ENCODE data around the gene TMPRSS9.
"Not testable (repeated sequence)": the region's sequence is repeated elsewhere in the genome, so short reads cannot be mapped to it uniquely, and the experiment has no call there.

Gene TMPRSS9

GRCh38 chr19:2362970-2363300 lies 2.9 kb downstream of the TMPRSS9 start:
- DNase-seq = no peak

- DNase-seq = no peak
Observed at GRCh38 chr19:2363419-2363818, 3.4 kb downstream of the TMPRSS9 start.

- DNase-seq = no peak
Observed at GRCh38 chr19:2365201-2365970, 5.3 kb downstream of the TMPRSS9 start.

GRCh38 chr19:2371656-2372055 lies 11.6 kb downstream of the TMPRSS9 start:
- DNase-seq = no peak

GRCh38 chr19:2372076-2372612 lies 12.1 kb downstream of the TMPRSS9 start:
- DNase-seq = no peak

- DNase-seq = no peak
Observed at GRCh38 chr19:2374808-2375207, 14.7 kb downstream of the TMPRSS9 start.

GRCh38 chr19:2375353-2376121 lies 15.5 kb downstream of the TMPRSS9 start:
- DNase-seq = no peak

GRCh38 chr19:2376784-2377519 lies 16.9 kb downstream of the TMPRSS9 start:
- no peak for DNase-seq

- DNase-seq = no peak
Observed at GRCh38 chr19:2380567-2380966, 20.5 kb downstream of the TMPRSS9 start.

- DNase-seq = no peak
Observed at GRCh38 chr19:2381148-2381820, 21.2 kb downstream of the TMPRSS9 start.

GRCh38 chr19:2382530-2383222 lies 22.6 kb downstream of the TMPRSS9 start:
- DNase-seq = no peak

- no peak for DNase-seq
Observed at GRCh38 chr19:2385053-2385721, 25.1 kb downstream of the TMPRSS9 start.

- DNase-seq = no peak
Observed at GRCh38 chr19:2387367-2388288, 27.6 kb downstream of the TMPRSS9 start.

GRCh38 chr19:2389594-2389993 lies 29.5 kb downstream of the TMPRSS9 start:
- DNase-seq = no peak

- no peak for DNase-seq
Observed at GRCh38 chr19:2391118-2391725, 31.2 kb downstream of the TMPRSS9 start.

GRCh38 chr19:2392366-2392765 lies 32.3 kb downstream of the TMPRSS9 start:
- no peak for DNase-seq

- DNase-seq = not testable (repeated sequence)
Observed at GRCh38 chr19:2392899-2393298, 32.8 kb downstream of the TMPRSS9 start.

- no peak for DNase-seq
Observed at GRCh38 chr19:2394054-2394441, 34.0 kb downstream of the TMPRSS9 start.

- DNase-seq = no peak
Observed at GRCh38 chr19:2394442-2395292, 34.6 kb downstream of the TMPRSS9 start.

Measured in cortex of kidney (tissue), 1 donor.